ENCODE results near the gene PALLD. TPM values are rescaled to one million over a fixed set of nuclear protein-coding genes. Genes with fewer than 3 reads are reported as not detected.

PALLD gene
- total RNA-seq, 1 experiment from 2014 or later: 18.3 TPM

GRCh38 chr4:168868044-168868781, 371.4 kb downstream of the PALLD start:
- H2AFZ ChIP-seq (ENCODE audit: low read length): no peak overlapping the region
- no peak overlapping the region for H2BK12ac ChIP-seq (ENCODE audit: insufficient read length, low read depth, low read length)
- H3K18ac ChIP-seq (ENCODE audit: insufficient read length, low read depth, low read length): no peak overlapping the region
- no peaks in the 10 kb centered on the region for H3K23me2 ChIP-seq (ENCODE audit: insufficient read length, low read depth, low read length, poor library complexity, severe bottlenecking)
- no peak overlapping the region for H3K56ac ChIP-seq (ENCODE audit: insufficient read length, low read depth, low read length)
- no peak overlapping the region for H3K23ac ChIP-seq (ENCODE audit: insufficient read length, low read depth, low read length)
- Mint-ChIP-seq H3K27me3 (ENCODE audit: low read depth) (no peaks in the 10 kb centered on the region), H3K4me3 (no peak overlapping the region), H3K36me3 (ENCODE audit: insufficient read depth in 1 of 3, low read depth in 3 of 3) (peaks cover 0 to 4% (median 2%) of the 10 kb centered on the region in 3 experiments; a peak in 2 of 7 replicates), H3K4me1 (peaks cover 12 to 13% of the 10 kb centered on the region in 2 experiments), H3K9me3 (no peaks in the 10 kb centered on the region), H3K27ac (no peak overlapping the region)
- no peak overlapping the region for H3T11ph ChIP-seq (ENCODE audit: low read length)
- H4K20me1 ChIP-seq (ENCODE audit: control insufficient read depth, insufficient read depth, insufficient read length): no peaks in the 10 kb centered on the region
- H2BK20ac ChIP-seq (ENCODE audit: low read depth, low read length, poor library complexity, severe bottlenecking): no peak overlapping the region
- H2AK5ac ChIP-seq (ENCODE audit: insufficient read length, low read length): peak overlapping the region; percentile 30
- H4K5ac ChIP-seq (ENCODE audit: insufficient read length, low read depth, low read length): no peak overlapping the region
- H3K79me1 ChIP-seq (ENCODE audit: insufficient read depth, low read depth, low read length, poor library complexity, severe bottlenecking): no peaks in the 10 kb centered on the region
- no peak overlapping the region for H3K9ac ChIP-seq (ENCODE audit: extremely low read depth, insufficient read length, low read length)
- no peaks in the 10 kb centered on the region for H3K9me3 ChIP-seq (ENCODE audit: control insufficient read depth, low read depth, low read length)
- no peak for TF ChIP-seq CTCF (conservative IDR thresholded peaks at IDR 0.05)
- no peak for DNase-seq
- WGBS (ENCODE audit: extremely low coverage, insufficient read length, low lambda C conversion rate): no CpG with 5 or more reads among the region's 5 CpGs
- H3K4me2 ChIP-seq (ENCODE audit: insufficient read depth, insufficient read length, low read length): no peak overlapping the region
- H2BK15ac ChIP-seq (ENCODE audit: low read depth, low read length): no peak overlapping the region
- H3K27ac ChIP-seq (ENCODE audit: insufficient read length, low read depth, low read length): no peak overlapping the region
- H2BK120ac ChIP-seq (ENCODE audit: low read depth, low read length, poor library complexity, severe bottlenecking): no peak overlapping the region
- no peaks in the 10 kb centered on the region for H3K79me2 ChIP-seq (ENCODE audit: insufficient read depth, low read length)
- H3K4me1 ChIP-seq (ENCODE audit: insufficient read depth, low read length): peaks cover 5% of the 10 kb centered on the region
- no peak overlapping the region for H3K4ac ChIP-seq (ENCODE audit: low read depth, low read length)
- no peak overlapping the region for H3K14ac ChIP-seq (ENCODE audit: insufficient read depth, low read length)
- no peak overlapping the region for H2BK5ac ChIP-seq (ENCODE audit: insufficient read length, low read length)
- no peaks in the 10 kb centered on the region; the same call in 1 of the 2 replicates for H3K27me3 ChIP-seq (ENCODE audit: insufficient read depth, low read length)
- no peak overlapping the region for H4K91ac ChIP-seq (ENCODE audit: insufficient read length, low read depth, low read length)
- H4K8ac ChIP-seq (replicated peaks; ENCODE audit: insufficient read length, low read depth, low read length): no peak overlapping the region

Measured in H9 (cell line).